Stimulated activated CD8-positive, alpha-beta memory T cell treated with anti-CD3 and anti-CD28 coated beads, Interleukin-2, amount 100 ng/mL, for 48 hours (primary cell): ENCODE results near the gene CCDC188.

Experiments
- DNase-seq, 2 donors: peaks; one replicate each; pipeline ENCODE4 v3.0.0-alpha.2; 2020; ENCODE audit warnings: low read depth in 2 of 2

CCDC188 gene

GRCh38 chr22:20184501-20185165 is 33.8 kb upstream of the CCDC188 start:
- DNase-seq, result no peak

- no peak for DNase-seq
Measured at GRCh38 chr22:20183823-20184222, 33.0 kb upstream of the CCDC188 start.

GRCh38 chr22:20183101-20183500 is 32.2 kb upstream of the CCDC188 start:
- DNase-seq, result no peak

- no peak for DNase-seq
Measured at GRCh38 chr22:20182365-20182764, 31.5 kb upstream of the CCDC188 start.

- DNase-seq, result no peak
Measured at GRCh38 chr22:20181884-20182236, 31.0 kb upstream of the CCDC188 start.

- no peak for DNase-seq
Measured at GRCh38 chr22:20181194-20181883, 30.5 kb upstream of the CCDC188 start.

GRCh38 chr22:20180640-20181039 is 29.8 kb upstream of the CCDC188 start:
- no peak for DNase-seq

GRCh38 chr22:20180245-20180630 is 29.4 kb upstream of the CCDC188 start:
- DNase-seq, result no peak

- no peak for DNase-seq
Measured at GRCh38 chr22:20179455-20180244, 28.8 kb upstream of the CCDC188 start.

- DNase-seq, result no peak
Measured at GRCh38 chr22:20178915-20179227, 28.0 kb upstream of the CCDC188 start.

GRCh38 chr22:20178075-20178914 is 27.4 kb upstream of the CCDC188 start:
- no peak for DNase-seq

- no peak for DNase-seq
Measured at GRCh38 chr22:20177217-20177911, 26.5 kb upstream of the CCDC188 start.

- no peak for DNase-seq
Measured at GRCh38 chr22:20176421-20177085, 25.7 kb upstream of the CCDC188 start.

- no peak for DNase-seq
Measured at GRCh38 chr22:20175597-20175900, 24.7 kb upstream of the CCDC188 start.

GRCh38 chr22:20174785-20175596 is 24.1 kb upstream of the CCDC188 start:
- DNase-seq, result no peak

GRCh38 chr22:20173772-20174171 is 22.9 kb upstream of the CCDC188 start:
- no peak for DNase-seq

- no peak for DNase-seq
Measured at GRCh38 chr22:20173246-20173645, 22.4 kb upstream of the CCDC188 start.

GRCh38 chr22:20172141-20172613 is 21.3 kb upstream of the CCDC188 start:
- no peak for DNase-seq

GRCh38 chr22:20171288-20172140 is 20.7 kb upstream of the CCDC188 start:
- DNase-seq, result no peak
